Mesenchymal stem cell (in vitro differentiated cells and primary cell): ENCODE data around the gene TFPT.
A peak's percentile ranks its signal among the peaks of the same experiment; 100 is the strongest.

ENCODE experiments used
- DNase-seq: peaks from one replicate; pipeline ENCODE4 v3.0.0-alpha.2; 2013
- H2AFZ ChIP-seq: one replicate; pipeline ENCODE4 v1.6.1; 2013; ENCODE audit warnings: low read depth, mild to moderate bottlenecking, control low read depth, inconsistent platforms, low read length, moderate library complexity
- H2AK5ac ChIP-seq: 2 replicates; pipeline ENCODE4 v1.6.1; 2013; ENCODE audit warnings: low read length, moderate library complexity, mild to moderate bottlenecking, inconsistent platforms; ENCODE audit not compliant: severe bottlenecking
- H2BK120ac ChIP-seq: one replicate; pipeline ENCODE4 v1.6.1; 2013; ENCODE audit warnings: low read depth, mild to moderate bottlenecking, inconsistent platforms, low read length, moderate library complexity
- H2BK12ac ChIP-seq, 2 experiments: one replicate each; pipeline ENCODE4 v1.6.1; 2013; ENCODE audit warnings: inconsistent platforms in 2 of 2, low read length in 2 of 2, mild to moderate bottlenecking in 2 of 2, moderate library complexity in 2 of 2, control low read depth in 1 of 2
- H2BK15ac ChIP-seq: one replicate; pipeline ENCODE4 v1.6.1; 2013; ENCODE audit warnings: mild to moderate bottlenecking, low read depth, inconsistent platforms; ENCODE audit not compliant: poor library complexity, severe bottlenecking
- H2BK5ac ChIP-seq: 2 replicates; pipeline ENCODE4 v1.6.1; 2013; ENCODE audit warnings: low read depth, mild to moderate bottlenecking, low read length, control low read depth, inconsistent platforms; ENCODE audit not compliant: poor library complexity, severe bottlenecking
- H3K14ac ChIP-seq, 2 experiments: one replicate each; pipeline ENCODE4 v1.6.1; 2013; ENCODE audit warnings: inconsistent platforms in 2 of 2, low read length in 2 of 2, control low read depth in 1 of 2, mild to moderate bottlenecking in 1 of 2, moderate library complexity in 1 of 2
- H3K18ac ChIP-seq, 2 experiments: one replicate each; pipeline ENCODE4 v1.6.1; 2013; ENCODE audit warnings: inconsistent platforms in 2 of 2, low read length in 2 of 2, control low read depth in 1 of 2, low read depth in 1 of 2, mild to moderate bottlenecking in 1 of 2
- H3K23ac ChIP-seq, 2 experiments: one replicate each; pipeline ENCODE4 v1.6.1; 2013; ENCODE audit warnings: inconsistent platforms in 2 of 2, low read length in 2 of 2, mild to moderate bottlenecking in 2 of 2, moderate library complexity in 2 of 2, control low read depth in 1 of 2
- H3K27ac ChIP-seq: 2 replicates; pipeline ENCODE4 v1.5.1; 2013; ENCODE audit warnings: mild to moderate bottlenecking, moderate library complexity, low read length, control low read depth, inconsistent platforms; ENCODE audit not compliant: poor library complexity, severe bottlenecking
- H3K27me3 ChIP-seq, 2 experiments: 2 replicates each; pipeline versions ENCODE4 v1.6.1 to v1.7.0; 2013; ENCODE audit warnings: low read length in 2 of 2, mild to moderate bottlenecking in 2 of 2, moderate library complexity in 2 of 2, control low read depth in 1 of 2, inconsistent platforms in 1 of 2; ENCODE audit not compliant: control insufficient read depth in 1 of 2, insufficient read depth in 1 of 2
- H3K36me3 ChIP-seq, 2 experiments: 2 replicates each; pipeline versions ENCODE4 v1.6.1 to v1.7.0; 2013; ENCODE audit warnings: low read length in 2 of 2, control low read depth in 1 of 2, inconsistent platforms in 1 of 2, low read depth in 1 of 2, mild to moderate bottlenecking in 1 of 2; ENCODE audit not compliant: insufficient read depth in 2 of 2, control insufficient read depth in 1 of 2
- H3K4ac ChIP-seq, 2 experiments: one replicate each; pipeline ENCODE4 v1.6.1; 2013; ENCODE audit warnings: inconsistent platforms in 2 of 2, low read length in 2 of 2, mild to moderate bottlenecking in 2 of 2, moderate library complexity in 2 of 2, control low read depth in 1 of 2, low read depth in 1 of 2
- H3K4me1 ChIP-seq: 2 replicates; pipeline ENCODE4 v1.6.1; 2013; ENCODE audit warnings: low read depth, low read length, control low read depth; ENCODE audit not compliant: control insufficient read depth, insufficient read depth
- H3K4me2 ChIP-seq: 2 replicates; pipeline ENCODE4 v1.6.1; 2013; ENCODE audit warnings: low read length, mild to moderate bottlenecking, inconsistent platforms; ENCODE audit not compliant: poor library complexity, severe bottlenecking
- H3K4me3 ChIP-seq, 2 experiments: 2 replicates each; pipeline versions ENCODE4 v1.5.1 to v1.7.0; 2013; ENCODE audit warnings: low read length in 2 of 2, mild to moderate bottlenecking in 2 of 2, control low read depth in 1 of 2, low read depth in 1 of 2; ENCODE audit not compliant: insufficient read depth in 1 of 2
- H3K79me1 ChIP-seq: replicated peaks from 2 replicates; pipeline ENCODE4 v1.6.1; 2013; ENCODE audit warnings: mild to moderate bottlenecking, control low read depth, low read length, inconsistent platforms; ENCODE audit not compliant: poor library complexity, severe bottlenecking
- H3K9ac ChIP-seq: 2 replicates; pipeline ENCODE4 v1.7.0; 2013; ENCODE audit warnings: mild to moderate bottlenecking, low read length, moderate library complexity
- H3K9me3 ChIP-seq: 2 replicates; pipeline ENCODE4 v1.7.0; 2013; ENCODE audit warnings: mild to moderate bottlenecking, low read length; ENCODE audit not compliant: control insufficient read depth
- H4K8ac ChIP-seq: one replicate; pipeline ENCODE4 v1.6.1; 2013; ENCODE audit warnings: inconsistent platforms, mild to moderate bottlenecking, low read length, moderate library complexity
- H4K91ac ChIP-seq: one replicate; pipeline ENCODE4 v1.6.1; 2013; ENCODE audit warnings: mild to moderate bottlenecking, low read length, inconsistent platforms
- WGBS: methylation state at CpG from one replicate; pipeline ENCODE4 v1.1.7; 2013; ENCODE audit warnings: mixed read lengths; 5-methylcytosine and 5-hydroxymethylcytosine counted together

TFPT gene

DNA sequence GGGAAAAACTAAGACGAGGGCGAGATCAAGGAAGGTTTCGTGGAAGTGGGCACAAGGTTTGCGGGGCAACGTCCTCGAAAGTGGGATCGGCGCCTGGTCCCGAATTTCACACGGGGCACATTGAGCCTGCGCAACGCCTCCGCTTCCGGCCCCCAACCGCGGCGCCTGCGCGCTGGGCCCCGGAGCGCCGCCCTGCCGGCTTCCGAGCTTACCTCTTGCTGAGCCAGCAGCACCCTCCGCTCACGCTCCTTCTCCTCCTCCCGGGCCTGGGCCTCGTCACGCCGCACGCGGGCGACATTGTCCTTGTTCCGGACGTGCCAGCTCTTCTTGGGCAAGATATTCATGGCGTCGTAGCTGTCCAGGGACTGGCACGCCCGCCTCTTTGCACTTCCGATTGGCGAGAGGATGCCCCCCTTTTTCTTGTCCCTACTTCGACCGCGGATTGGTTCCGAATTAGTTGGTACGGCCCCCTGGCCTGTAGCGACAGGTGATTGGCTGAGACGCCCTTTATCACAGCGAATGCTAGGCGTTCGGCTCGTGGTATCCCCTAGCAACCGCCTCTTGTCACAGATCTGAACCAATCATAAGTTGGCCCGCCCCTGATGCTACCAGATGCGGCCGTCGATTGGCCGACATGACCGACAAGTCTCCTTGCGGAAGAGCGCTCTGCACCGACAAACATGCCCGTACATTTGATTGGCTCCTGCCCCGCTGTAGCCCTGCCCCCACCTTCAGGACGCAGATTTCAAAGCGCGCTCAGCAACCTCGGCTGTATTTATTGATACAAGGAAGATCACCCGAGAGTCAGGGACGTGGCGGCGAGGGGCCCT, 44.1 kb upstream of the TFPT start, which contains the start of gene LENG1:
LENG1 (minus strand) TSS at position 370 of the 830 bp plus-strand sequence; CDS start at position 344, 26 bp downstream.
- H3K9ac ChIP-seq = peak within 1 kb of the TSS; percentile 94

DNA sequence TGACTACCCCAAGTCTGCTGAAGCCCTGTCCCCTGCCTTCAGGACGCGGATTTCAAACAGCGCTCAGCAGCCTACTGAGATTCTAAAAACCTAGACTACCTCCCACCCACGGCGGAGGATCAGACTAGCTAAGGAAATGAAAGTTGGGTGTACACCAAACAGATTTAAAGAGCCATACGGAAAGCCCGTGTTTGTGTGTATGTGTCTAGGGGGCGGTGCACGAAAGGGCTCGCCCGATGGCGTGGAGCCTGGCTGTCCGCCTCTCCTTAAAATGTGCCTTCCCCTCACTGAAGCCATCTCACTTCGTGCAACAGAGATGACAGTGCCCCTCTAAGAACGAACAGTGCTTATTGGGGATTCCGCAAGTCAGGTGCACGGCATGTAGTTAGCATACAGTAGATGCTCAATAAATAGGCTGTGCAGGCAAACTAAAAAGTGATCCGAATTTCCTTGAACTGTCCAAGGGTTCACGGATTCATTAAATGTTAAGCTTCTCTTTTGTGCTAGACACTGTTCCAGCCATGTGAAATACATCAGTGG, 43.4 kb upstream of the TFPT start:
- H3K9ac ChIP-seq = peak overlapping the region; percentile 94
- 35% methylated on average over 15 of the region's 19 CpGs for WGBS
- H2AK5ac ChIP-seq = peak overlapping the region; percentile 1
- H3K4me1 ChIP-seq = peaks cover 19% of the 10 kb centered on the region
- peaks cover 37% of the 10 kb centered on the region for H3K79me1 ChIP-seq
- H3K4me2 ChIP-seq = peak overlapping the region; percentile 78
- H4K91ac ChIP-seq = peak overlapping the region; percentile 52
- peak overlapping the region; percentile 85 to 97 for H3K18ac ChIP-seq
- H3K36me3 ChIP-seq = peaks cover 40 to 41% of the 10 kb centered on the region in 2 experiments
- peak overlapping the region in 1 of 2 experiments; percentile 60 for H3K4ac ChIP-seq
- H2BK5ac ChIP-seq = no peak overlapping the region
- H3K27me3 ChIP-seq = no peaks in the 10 kb centered on the region
- H3K27ac ChIP-seq = peak overlapping the region; percentile 72
- no peak overlapping the region for H2BK15ac ChIP-seq
- no peak overlapping the region for H3K23ac ChIP-seq
- DNase-seq = peak; percentile 39
- H2BK12ac ChIP-seq = peak overlapping the region in 1 of 2 experiments; percentile 51
- H4K8ac ChIP-seq = no peak overlapping the region
- H2AFZ ChIP-seq = peak overlapping the region; percentile 29
- peak overlapping the region in 1 of 2 experiments; percentile 76 for H3K14ac ChIP-seq
- H3K4me3 ChIP-seq = peak overlapping the region; percentile 91 to 92
- H2BK120ac ChIP-seq = no peak overlapping the region
- no peaks in the 10 kb centered on the region for H3K9me3 ChIP-seq

More for the DNA sequence above, 44.1 kb upstream of the TFPT start, which contains the start of gene LENG1:
- H3K4ac ChIP-seq = peak within 1 kb of the TSS; percentile 86 to 97
- peak within 1 kb of the TSS; percentile 1 for H2AK5ac ChIP-seq
- H2BK5ac ChIP-seq = peak within 1 kb of the TSS; percentile 94
- H3K36me3 ChIP-seq = peaks cover 33 to 38% of the 10 kb centered on the region in 2 experiments
- H3K4me2 ChIP-seq = peak within 1 kb of the TSS; percentile 89
- H2BK12ac ChIP-seq = peak within 1 kb of the TSS in 1 of 2 experiments; percentile 92
- peak within 1 kb of the TSS; percentile 75 for H2BK15ac ChIP-seq
- peak within 1 kb of the TSS in 1 of 2 experiments; percentile 99 for H3K14ac ChIP-seq
- peak; percentile 100 for DNase-seq
- H3K23ac ChIP-seq = peak within 1 kb of the TSS in 1 of 2 experiments; percentile 98
- under 1% methylated on average over 72 of the region's 72 CpGs for WGBS
- H3K18ac ChIP-seq = peak within 1 kb of the TSS; percentile 97 to 99
- H2AFZ ChIP-seq = peak within 1 kb of the TSS; percentile 81
- no peaks in the 10 kb centered on the region for H3K9me3 ChIP-seq
- peaks cover 23% of the 10 kb centered on the region for H3K4me1 ChIP-seq
- H3K4me3 ChIP-seq = peak within 1 kb of the TSS; percentile 91 to 92
- H2BK120ac ChIP-seq = peak within 1 kb of the TSS; percentile 75
- peak within 1 kb of the TSS; percentile 96 for H4K91ac ChIP-seq
- peaks cover 0 to 2% of the 10 kb centered on the region in 2 experiments for H3K27me3 ChIP-seq
- H3K79me1 ChIP-seq = peaks cover 37% of the 10 kb centered on the region
- peak within 1 kb of the TSS; percentile 86 for H4K8ac ChIP-seq
- H3K27ac ChIP-seq = peak within 1 kb of the TSS; percentile 98

DNA sequence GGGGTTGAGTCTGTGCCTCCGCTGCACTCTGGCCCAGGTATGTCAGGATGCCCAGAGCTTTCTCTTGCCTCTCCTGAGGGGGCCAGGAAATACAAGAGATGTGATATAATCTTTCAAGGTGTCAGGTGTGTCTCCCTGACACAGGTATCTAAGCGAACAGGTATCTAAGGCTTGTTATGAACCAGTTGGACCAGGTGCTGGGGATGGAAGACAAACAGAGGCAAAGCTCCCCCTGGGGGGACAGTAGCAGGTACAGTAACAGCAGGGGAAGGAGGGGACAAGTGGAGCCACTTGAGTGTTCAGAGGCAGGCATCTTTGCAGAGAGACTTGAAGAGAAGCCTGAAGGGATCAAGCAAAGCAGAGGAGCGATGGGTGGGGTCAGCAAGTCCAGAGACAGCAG, 41.5 kb upstream of the TFPT start:
- peaks cover 58 to 61% of the 10 kb centered on the region in 2 experiments for H3K36me3 ChIP-seq
- H3K18ac ChIP-seq = no peak overlapping the region

DNA sequence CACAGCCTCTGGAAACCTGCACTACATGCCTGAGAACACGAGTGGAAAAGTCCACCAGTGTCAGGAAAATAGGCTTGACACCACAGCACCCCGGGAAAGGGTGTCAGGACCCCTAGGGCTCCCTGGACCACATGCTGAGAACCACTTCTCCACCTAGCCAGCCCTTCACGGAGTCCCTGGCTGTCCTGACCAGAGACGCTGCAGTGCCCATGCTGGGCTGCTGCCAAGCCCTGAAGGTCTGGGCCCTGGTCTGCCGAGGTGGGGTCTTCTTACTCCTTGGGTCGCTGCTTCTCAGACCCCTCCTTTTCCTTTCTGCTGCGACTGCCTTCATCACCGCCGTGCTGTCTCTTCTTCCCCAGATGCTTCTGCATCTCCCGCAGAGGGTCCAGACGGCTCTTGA, 41.0 kb upstream of the TFPT start:
- H3K79me1 ChIP-seq = peaks cover 45% of the 10 kb centered on the region
- H3K36me3 ChIP-seq = peaks cover 63 to 65% of the 10 kb centered on the region in 2 experiments
- no peak overlapping the region for H4K8ac ChIP-seq
- H2AFZ ChIP-seq = no peak overlapping the region
- H4K91ac ChIP-seq = no peak overlapping the region
- H3K14ac ChIP-seq = no peak overlapping the region
- no peak overlapping the region for H3K23ac ChIP-seq
- no peak overlapping the region for H3K27ac ChIP-seq
- H3K18ac ChIP-seq = no peak overlapping the region
- H3K9me3 ChIP-seq = no peaks in the 10 kb centered on the region
- H2BK15ac ChIP-seq = no peak overlapping the region
- no peak overlapping the region for H2BK12ac ChIP-seq
- H3K4me1 ChIP-seq = peaks cover 19% of the 10 kb centered on the region
- no peak overlapping the region for H3K4me2 ChIP-seq
- H3K9ac ChIP-seq = no peak overlapping the region
- no peak overlapping the region for H3K4ac ChIP-seq
- H2BK120ac ChIP-seq = no peak overlapping the region
- no peaks in the 10 kb centered on the region for H3K27me3 ChIP-seq
- no peak overlapping the region for H2AK5ac ChIP-seq
- 91% methylated on average over 11 of the region's 11 CpGs for WGBS
- no peak overlapping the region for H2BK5ac ChIP-seq
- DNase-seq = no peak
- H3K4me3 ChIP-seq = no peak overlapping the region

More for the DNA sequence above, 41.5 kb upstream of the TFPT start:
- Histone ChIP-seq H2AFZ (no peak overlapping the region), H3K23ac (no peak overlapping the region), H3K9ac (no peak overlapping the region), H3K14ac (no peak overlapping the region), H3K27me3 (no peaks in the 10 kb centered on the region), H3K4me2 (no peak overlapping the region), H4K8ac (peak overlapping the region; percentile 24), H3K4ac (no peak overlapping the region), H3K79me1 (peaks cover 46% of the 10 kb centered on the region), H3K9me3 (no peaks in the 10 kb centered on the region), H3K4me1 (peaks cover 19% of the 10 kb centered on the region), H2BK5ac (no peak overlapping the region), H3K27ac (no peak overlapping the region), H3K4me3 (no peak overlapping the region), H2BK15ac (no peak overlapping the region), H2AK5ac (no peak overlapping the region), H2BK12ac (no peak overlapping the region), H4K91ac (no peak overlapping the region), H2BK120ac (no peak overlapping the region)
- no peak for DNase-seq
- WGBS = 96% methylated on average over 3 of the region's 3 CpGs
